Stimulated activated CD8-positive, alpha-beta memory T cell treated with anti-CD3 and anti-CD28 coated beads, Interleukin-2, amount 100 ng/mL, for 48 hours (primary cell): Measurements from ENCODE around the gene MYBPC2.
"Not testable (repeated sequence)": the region's sequence is repeated elsewhere in the genome, so short reads cannot be mapped to it uniquely, and the experiment has no call there.

Source experiments
- DNase-seq, 2 donors: peaks; one replicate each; pipeline ENCODE4 v3.0.0-alpha.2; 2020; ENCODE audit warnings: low read depth in 2 of 2

The MYBPC2 gene

DNA sequence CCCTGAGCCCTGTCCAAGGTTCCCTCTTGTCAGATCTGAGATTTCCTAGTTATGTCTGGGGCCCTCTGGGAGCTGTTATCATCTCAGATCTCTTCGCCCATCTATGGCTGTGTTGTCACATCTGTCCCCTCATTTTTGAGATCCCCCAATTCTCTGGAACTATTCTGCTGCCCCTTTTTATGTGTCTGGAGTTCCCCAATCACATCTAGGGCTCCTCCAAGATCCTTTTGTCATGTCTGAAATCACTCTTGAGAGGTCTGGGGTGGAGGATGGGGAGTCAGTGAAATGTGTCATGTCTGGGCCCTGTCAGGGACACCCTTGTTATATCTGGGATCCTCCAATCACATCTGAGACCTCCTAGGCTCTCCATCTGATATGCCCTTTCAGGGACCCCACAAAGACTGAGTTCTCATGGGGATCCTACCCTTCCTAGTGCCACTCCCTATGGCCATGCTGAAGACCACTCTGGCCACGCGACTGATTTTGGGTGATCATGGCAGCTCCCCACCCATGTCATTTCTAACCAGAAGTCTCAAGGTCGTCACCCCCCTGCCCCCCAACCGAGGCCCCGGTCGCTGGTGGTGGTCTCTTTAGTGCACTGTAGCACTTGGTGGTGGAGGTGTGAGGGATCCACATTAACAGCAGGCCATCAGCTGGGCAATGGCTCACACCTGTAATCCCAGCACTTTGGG lies 3.8 kb upstream of the MYBPC2 start:
- no peak for DNase-seq

DNA sequence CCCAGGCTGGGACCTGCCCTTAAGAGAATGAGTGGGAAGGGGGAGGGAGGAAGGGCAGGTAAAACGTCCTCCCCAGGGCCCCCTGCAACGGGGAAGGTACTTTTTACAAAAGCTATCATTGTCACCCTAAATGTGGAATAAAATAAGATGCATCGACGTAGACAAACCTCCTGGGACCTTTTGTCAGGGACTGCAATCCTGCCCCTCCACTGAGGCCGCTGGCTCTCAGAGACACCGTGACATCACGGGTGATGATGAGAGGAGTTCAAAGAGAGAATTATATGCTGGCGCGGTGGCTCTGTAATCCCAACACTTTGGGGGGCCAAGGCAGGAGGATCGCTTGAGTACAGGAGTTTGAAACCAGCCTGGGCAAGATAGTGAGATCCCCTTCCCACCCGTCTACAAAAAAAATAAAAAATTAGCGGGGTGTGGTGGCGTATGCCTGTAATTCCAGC lies 1.8 kb upstream of the MYBPC2 start:
- DNase-seq: no peak

DNA sequence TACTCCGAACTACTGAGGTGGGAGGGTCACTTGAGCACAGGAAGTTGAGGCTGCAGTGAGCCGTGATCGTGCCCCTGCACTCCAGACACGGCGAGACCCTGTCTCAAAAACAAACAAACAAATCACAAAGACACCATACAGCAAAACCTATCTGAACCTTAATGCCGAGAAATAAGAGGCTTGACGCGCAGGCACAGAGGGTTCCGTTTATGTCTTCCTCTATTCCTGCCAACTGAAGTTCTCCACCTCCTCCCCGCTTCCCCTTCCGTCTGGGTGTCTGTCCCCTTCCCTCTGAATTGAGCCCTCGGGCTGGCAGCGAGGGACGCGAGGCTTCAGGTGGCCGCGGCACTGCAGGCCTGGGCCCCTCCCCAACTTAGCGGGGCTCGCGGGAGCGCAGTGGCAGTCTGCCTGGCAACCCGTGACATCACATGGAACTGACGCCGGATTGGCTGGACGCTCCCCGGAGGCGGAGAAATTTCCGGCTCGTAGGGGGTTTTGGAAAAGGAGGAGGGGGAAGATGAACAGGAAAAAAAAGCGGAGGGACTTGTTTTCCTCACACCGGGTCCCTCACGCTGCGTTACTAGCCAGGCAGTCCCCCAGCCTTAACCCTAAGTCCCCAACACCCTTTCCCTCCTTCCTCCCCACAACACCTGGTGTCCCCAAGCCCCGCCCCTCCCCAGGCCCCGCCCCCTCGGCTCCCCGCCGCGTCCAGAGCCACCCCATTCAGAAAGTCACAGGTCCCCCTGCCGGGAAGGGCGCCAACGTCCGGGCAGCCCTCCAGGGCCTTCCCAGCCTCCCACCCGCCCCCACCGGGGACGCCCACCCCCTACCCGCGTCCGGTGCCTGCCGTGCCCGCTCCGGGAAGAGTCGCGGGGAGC lies 1.1 kb upstream of the MYBPC2 start:
- peak; percentile 68 to 79 for DNase-seq

DNA sequence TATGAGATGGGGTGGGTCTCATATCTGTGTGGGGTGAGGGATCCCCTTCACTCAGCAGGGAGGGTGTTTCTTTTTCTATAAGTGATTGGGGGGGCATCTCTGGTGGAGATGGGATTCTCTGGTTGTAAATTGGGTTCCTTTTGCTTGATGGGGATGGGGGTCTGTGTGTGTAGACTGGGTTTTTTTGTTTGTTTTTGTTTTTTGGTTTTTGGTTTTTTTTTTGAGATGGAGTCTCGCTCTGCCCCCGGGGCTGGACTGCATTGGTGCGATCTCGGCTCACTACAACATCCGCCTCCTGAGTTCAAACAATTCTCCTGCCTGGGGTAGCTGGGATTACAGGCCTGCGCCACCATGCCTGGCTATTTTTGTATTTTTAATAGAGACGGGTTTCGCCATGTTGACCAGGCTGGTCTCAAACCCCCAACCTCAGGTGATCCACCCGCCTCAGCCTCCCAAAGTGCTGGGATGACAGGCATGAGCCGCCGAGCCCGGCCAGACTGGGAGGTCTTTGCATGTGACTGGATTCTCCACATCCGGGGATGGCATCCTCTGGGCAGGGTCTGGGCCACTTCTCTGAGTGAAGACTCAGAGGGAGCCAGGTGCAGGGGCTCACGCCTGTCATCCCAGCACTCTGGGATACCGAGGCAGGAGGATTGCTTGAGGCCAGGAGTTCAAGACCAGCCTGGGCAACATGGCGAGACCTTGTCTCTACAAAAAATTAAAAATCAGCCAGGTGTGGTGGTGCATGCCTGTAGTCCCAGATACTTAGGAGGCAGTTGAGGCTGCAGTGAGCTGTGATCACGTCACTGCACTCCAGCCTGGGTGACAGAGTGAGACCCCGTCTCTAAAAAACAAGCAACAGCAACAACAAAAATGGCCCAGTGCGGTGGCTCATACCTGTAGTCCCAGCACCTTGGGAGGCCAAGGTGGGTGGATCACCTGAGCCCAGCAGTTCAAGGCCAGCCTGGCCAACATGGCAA lies 799 bp downstream of the MYBPC2 start:
- no peak for DNase-seq

DNA sequence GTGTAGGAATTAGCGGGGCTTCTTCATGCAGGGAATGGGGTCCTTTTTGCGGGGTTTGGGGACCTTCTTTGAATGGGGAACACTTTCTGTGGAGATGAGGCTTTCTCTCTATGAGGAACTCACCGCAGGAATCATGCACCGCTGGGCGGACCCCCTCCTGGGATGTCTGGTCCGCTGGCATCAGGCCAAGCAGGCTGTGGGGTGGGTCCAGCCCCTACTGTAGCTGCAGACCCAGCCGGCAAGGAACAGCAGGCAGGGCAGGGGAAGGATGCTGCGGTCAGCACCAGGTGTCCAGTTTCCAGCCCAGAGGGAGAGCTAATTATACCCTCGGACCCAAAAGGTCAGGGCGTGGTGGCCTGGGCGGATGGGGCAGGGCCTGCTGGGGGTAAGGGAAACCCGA lies 1.8 kb downstream of the MYBPC2 start:
- DNase-seq: no peak

DNA sequence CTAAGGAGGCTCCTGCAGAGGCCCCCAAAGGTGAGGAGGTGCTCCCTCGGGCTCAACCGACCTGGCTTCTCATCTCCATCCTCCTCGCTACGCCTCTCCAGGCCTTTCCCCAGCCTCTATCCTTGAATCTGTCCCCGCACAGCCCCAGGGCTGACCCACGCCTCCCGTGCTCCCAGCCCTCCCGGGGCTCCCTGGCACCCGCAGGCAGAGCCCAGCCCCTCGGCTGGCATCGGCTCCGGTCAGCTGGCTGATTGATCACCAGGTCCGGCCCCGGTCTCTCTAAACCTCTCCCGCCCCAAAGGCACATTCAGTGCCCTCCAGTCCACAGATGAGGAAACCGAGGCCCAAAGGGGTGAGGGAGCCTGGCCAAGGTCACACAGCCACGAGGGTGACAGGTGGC lies 2.5 kb downstream of the MYBPC2 start:
- no peak for DNase-seq

DNA sequence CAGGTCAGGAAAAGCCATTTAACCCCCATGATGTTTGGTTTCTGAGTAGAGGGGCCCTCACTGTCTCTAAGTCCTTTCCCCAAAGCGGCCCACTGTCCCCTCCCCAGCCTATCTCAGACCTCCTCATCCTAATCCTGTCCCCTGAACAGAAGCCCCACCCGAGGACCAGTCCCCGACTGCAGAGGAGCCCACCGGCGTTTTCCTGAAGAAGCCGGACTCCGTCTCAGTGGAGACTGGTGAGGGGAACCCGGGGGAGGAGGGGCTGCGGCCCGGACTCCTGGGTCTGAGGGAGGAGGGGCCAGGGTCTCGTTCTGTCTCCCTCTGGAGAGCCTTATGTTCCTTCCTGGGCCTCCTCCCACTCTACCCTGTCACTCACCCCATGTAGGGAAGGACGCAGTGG lies 2.9 kb downstream of the MYBPC2 start:
- no peak for DNase-seq

DNA sequence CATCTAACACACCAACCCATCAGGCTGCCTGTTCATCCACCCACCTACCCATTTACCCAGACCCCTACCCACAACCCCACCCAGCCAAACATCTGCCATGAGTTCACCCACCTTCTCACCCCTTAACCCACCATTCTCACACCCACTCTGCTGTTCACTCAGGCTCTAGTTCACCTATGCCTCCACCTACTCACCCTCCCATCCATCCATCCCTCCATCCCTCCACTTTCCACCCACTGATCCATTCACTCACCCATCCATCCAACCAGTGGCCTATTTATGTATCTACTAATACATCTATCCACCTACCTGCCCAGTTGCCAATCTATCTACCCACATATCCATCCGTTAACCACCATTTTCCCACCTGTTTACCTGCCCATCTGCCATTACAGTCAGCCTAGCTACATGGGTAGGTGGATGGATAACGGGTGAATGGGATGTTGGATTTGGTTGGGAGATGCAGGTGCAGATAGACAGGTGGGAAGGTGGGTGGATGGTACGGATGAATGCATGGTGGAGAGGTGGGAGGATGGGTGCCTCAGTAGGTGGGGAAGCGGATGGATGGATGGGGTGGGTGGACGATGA lies 5.3 kb downstream of the MYBPC2 start:
- DNase-seq: no peak

DNA sequence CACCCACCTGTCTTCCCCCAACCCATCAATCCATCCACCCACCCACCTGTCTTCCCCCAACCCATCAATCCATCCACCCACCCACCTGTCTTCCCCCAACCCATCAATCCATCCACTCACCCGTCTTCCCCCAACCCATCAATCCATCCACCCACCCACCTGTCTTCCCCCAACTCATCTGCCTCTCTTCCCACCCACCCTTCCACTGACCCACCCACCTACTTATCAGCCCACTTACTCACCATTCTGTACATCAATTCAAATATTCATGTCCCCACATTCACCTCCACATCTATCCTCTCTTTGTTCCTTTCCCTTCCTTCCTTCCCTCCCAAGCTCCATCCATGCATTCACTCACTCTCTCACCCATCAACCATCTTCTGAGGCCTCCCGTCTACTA lies 6.4 kb downstream of the MYBPC2 start:
- not testable (repeated sequence) for DNase-seq

DNA sequence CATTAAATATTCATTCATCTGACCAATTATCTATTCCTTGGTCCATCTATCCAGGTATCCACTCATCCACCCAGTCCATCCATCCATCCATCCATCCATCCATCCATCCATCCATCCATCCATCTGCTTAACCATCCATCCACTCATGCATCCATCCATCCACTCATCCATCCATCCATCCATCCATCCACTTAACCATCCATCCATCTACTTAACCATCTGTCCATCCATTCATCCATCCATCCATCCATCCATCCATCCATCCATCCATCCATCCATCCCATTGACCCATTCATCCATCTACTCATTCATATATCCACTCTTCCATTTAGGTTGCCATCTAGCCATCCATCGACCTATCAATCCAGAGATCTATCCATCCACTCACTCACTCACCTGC lies 11.4 kb downstream of the MYBPC2 start:
- DNase-seq: no peak

DNA sequence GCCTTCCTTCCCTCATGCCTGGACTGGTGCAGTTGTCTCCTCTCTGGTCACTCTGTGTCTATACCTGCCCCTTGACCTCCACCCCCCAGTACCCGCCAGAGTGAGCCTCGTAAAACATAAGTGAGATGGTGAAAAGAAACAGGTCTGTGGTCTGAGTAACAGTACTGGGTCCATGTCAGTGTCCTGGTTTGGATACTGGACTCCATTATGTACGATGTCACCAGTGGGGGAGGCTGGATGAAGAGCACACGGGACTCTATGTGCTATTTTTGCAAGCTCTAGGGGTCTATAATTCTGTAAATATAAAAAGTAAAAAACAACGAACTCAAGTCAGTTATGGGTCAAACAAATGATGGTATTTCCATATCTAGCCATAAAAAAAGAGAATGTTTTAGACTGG lies 14.4 kb downstream of the MYBPC2 start:
- DNase-seq: no peak

DNA sequence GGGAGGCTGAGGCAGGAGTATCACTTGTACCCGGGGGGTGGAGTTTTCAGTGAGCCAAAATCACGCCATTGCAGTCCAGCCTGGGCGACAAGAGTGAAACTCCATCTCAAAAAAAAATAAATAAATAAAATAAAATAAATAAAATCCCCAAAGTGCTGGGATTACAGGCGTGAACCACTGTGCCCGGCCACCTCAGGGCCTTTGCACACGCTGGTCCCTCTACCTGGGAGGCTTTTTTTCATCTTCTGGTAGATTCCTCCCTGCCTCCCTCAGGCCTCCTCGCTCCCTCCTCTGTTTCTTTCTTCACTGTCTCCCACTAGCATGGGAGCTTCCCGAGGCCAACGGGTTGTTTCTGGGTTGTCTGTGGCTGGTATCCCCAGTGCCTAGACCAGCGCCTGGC lies 15.1 kb downstream of the MYBPC2 start:
- no peak for DNase-seq

DNA sequence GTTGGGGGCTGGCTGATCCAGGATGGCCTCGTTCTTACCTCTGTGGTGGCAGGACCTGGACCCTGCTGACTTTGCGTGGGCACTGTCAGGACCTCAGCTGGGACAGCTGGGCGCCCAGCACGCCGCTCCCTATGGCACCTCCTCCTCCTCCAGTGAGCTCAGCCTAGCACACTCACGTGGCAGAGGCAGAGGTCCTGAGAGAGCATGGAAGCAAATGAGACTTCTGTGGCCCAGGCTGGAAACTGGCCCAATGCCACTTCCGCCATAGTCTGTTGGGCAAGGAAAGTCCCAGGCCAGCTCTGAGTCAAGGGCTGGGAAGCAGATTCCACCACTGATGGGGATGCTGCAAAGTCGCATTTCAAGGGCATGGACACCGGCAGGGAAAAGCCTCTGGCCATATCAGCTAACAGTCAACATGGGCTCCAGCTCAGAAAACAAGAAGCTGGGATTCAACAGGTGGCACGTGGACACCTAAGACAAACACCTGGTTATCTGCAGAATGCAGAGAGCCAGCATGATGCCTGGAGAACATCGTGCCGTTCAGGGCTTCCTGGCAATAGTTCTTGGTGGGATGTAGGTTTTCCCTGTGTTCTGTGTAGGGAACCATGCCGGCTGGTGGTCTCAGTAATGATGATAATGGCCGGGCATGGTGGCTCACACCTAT lies 16.7 kb downstream of the MYBPC2 start:
- no peak for DNase-seq

DNA sequence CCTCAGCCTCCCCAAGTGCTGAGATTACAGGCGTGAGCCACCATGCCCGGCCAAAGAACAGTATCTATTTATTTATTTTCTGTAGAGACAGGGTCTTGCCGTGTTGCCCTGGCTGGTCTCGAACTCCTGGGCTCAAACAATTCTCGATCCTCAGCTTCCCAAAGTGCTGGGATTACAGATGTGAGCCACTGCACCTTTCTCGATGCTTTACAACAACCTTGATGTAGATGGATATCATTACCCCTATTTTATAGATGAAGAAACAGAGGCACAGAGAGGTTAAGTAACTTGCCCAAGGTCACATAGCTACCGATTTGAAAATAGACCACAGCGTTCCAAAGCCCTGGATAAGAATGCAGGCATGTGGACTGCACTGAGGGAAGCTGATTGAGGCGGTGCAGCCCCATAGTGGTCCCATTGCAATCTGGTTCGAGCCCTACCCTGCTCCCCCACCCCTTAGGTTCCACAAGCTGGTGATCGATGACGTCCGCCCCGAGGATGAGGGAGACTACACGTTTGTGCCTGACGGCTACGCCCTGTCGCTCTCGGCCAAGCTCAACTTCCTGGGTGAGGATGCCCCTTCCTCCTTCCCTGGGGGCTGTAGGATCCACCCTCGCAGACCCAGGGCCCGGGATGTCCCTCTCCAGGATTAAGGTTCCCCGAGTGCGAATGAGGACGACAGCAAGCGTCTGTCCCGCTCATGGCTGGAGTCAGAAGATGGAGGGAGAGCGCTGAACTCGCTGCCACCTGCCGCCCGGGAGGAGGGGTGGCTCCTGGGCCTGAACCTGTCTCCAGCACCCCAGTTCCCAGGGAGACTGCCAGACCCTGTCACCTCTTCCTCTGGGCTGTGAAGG lies 17.9 kb downstream of the MYBPC2 start:
- no peak for DNase-seq

DNA sequence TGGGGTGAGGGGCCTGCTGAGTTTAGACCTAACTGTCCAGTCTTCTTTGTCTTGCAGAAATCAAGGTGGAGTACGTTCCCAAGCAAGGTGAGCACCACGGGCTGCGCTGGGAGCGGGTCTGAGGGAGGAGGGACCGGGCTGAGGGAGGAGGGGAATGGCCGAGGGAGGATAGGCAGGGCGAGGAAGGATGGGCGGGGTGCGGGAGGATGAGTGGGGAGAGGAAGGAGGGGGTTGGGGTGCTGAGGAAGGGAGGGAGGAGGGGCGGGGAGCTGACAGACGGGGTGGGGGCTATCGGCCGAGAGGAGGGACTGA lies 18.5 kb downstream of the MYBPC2 start:
- no peak for DNase-seq

DNA sequence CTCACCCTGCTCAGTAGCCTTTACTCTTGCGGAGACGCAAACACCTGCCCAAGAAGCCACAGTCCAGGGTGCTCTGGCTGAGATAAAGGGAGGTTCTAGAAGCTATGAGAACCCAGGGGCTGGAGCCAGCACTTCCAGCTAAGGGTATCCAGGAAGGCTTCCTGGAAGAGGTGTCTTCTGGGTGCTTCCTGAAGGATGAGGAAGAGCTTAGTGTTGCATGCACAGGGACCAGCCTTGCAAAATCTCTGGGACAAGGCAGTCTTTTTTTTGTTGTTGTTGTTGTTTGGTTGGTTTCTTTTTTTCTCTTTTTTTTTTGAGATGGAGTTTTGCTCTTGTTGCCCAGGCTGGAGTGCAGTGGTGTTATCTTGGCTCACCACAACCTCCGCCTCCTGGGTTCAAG lies 20.6 kb downstream of the MYBPC2 start:
- no peak for DNase-seq

DNA sequence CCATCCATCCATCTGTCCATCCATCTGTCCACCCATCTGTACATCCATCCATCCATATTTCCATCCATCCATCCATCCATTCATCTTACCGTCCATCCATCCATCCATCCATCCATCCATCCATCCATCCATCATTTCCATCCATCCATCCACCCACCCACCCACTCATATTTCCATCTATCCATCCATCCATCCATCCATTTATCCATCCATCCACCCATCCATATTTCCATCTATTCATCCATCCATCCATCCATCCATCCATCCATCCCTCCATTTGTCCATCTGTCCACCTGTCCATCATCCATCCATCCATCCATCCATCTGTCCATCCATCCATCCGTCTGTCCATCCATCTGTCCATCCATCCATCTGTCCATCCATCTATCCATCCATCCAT lies 23.3 kb downstream of the MYBPC2 start:
- no peak for DNase-seq

DNA sequence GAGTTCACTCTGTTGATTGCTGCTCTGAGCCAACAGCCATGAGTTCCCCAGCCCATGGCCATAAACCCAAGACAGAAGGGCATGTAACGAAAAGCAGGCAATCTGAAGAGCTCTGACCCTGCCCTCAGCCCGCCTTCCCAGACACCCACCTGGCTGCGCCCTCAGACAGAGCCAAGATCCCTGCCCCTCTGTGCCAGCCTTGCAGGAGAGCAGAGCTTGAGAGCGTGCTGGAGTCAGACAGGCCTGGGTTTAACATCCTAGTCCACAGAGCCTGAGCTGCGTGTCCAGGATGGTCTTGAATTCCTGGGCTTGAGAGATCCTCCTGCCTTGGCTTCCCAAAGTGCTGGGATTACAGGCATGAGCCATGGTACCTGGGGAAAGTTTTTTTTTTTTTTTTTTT lies 24.6 kb downstream of the MYBPC2 start:
- no peak for DNase-seq

DNA sequence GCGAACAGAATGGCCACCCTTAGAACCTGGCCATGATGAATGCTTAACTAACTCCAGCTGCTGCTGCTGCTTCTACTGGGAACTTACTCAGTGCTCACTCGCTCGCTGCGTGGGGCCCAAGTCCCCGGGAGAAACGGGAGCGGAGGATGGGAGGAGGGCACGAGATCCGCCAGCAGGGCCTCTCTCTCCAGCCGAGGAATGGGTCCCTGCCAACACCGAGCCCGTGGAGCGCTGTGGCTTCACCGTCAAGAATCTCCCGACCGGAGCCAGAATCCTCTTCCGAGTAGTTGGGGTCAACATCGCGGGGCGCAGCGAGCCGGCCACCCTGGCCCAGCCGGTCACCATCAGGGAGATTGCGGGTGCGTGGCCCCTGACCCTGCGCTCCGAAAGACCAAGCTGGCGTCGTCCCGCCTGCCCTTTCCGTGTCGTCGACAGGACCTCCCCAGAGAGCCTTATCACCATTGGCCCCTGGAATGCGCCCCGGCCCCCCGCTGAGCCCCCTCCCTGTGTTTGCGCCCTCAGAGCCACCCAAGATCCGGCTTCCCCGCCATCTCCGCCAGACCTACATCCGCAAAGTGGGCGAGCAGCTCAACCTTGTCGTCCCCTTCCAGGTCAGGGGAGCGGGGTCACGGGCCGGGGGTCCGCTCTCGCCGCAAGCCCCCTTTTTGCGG lies 25.8 kb downstream of the MYBPC2 start:
- DNase-seq: no peak

DNA sequence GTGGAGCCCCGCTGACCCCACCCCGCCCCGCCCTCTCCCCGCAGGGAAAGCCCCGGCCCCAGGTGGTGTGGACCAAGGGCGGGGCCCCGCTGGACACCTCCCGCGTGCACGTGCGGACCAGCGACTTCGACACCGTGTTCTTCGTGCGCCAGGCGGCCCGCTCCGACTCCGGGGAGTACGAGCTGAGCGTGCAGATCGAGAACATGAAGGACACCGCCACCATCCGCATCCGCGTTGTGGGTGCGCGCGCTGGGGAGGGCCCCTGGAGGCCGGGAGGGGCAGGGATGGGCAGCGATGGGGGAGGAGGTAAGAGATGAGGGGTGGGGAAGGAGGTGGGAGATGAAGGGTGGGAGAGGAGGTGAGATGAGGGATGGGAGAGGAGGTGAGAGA lies 26.4 kb downstream of the MYBPC2 start:
- no peak for DNase-seq
